Cardiac fibroblast (primary cell): Measurements from ENCODE around the gene MYBPH.

Source experiments
- DNase-seq, 2 donors: peaks; one replicate each; pipeline versions ENCODE4 v3.0.0 to v3.0.0-alpha.2; 2010; ENCODE audit warnings: low read depth in 2 of 2
- H3K4me3 ChIP-seq, 2 donors: replicated peaks in 1 of 2; 1 replicate in 1 of 2; 2 replicates in 1 of 2; pipeline ENCODE4 v1.5.1; 2011; ENCODE audit warnings: low read depth in 2 of 2, low read length in 2 of 2, mild to moderate bottlenecking in 2 of 2, moderate library complexity in 1 of 2
- TF ChIP-seq, protein P1 (sequence below): IDR thresholded peaks from one replicate; pipeline ENCODE4 v1.5.1; 2011; ENCODE audit warnings: low read depth, mild to moderate bottlenecking, low read length, inconsistent platforms

The MYBPH gene

DNA sequence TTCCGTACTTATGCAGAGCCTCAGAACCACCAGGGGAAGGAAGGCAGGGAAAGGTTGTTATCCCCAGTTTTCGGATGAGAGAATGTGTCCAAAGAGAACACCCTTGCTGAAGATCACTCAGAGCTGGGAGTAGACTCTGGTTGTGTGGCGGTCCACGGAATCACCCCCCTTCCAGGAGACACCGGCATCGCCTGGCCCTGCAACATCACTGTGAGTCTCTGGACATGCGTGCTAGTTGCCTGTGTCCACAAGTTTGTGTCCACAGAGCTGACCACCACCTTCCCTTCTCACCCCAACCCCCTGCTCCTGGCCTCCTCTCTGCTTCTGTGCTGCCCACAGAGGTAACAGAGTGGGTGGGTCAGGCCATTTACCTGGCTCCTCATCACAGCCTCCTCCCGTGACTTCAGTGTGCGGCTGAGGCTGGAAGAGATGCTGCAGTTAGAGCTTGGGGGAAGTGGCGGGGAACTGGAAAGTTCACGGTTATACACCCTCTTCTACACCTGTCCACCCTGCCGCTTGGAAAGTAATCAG, 7.3 kb downstream of the MYBPH start:
- DNase-seq: no peak
- no peak overlapping the region for H3K4me3 ChIP-seq
- TF ChIP-seq, protein P1, sequence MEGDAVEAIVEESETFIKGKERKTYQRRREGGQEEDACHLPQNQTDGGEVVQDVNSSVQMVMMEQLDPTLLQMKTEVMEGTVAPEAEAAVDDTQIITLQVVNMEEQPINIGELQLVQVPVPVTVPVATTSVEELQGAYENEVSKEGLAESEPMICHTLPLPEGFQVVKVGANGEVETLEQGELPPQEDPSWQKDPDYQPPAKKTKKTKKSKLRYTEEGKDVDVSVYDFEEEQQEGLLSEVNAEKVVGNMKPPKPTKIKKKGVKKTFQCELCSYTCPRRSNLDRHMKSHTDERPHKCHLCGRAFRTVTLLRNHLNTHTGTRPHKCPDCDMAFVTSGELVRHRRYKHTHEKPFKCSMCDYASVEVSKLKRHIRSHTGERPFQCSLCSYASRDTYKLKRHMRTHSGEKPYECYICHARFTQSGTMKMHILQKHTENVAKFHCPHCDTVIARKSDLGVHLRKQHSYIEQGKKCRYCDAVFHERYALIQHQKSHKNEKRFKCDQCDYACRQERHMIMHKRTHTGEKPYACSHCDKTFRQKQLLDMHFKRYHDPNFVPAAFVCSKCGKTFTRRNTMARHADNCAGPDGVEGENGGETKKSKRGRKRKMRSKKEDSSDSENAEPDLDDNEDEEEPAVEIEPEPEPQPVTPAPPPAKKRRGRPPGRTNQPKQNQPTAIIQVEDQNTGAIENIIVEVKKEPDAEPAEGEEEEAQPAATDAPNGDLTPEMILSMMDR: no peak

DNA sequence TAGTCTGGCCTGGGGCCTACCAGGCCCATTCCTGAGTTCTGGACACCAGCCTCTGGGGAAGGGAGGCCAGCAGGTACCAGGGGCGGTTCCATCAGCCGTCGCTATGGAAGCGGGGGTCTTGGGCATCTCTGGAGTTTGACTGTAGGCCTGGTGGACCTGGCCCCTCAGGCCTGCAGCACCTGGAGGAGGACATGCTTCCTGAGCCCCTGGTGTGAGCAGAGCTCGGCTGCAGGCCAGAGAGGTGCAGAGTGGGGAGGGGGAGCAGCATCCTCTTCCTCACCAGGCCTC, 7.8 kb downstream of the MYBPH start:
- DNase-seq: no peak
- TF ChIP-seq, protein P1: no peak
- H3K4me3 ChIP-seq: no peak overlapping the region

- peak in 1 of 2 donors; percentile 28 for DNase-seq
- H3K4me3 ChIP-seq: no peak overlapping the region
- TF ChIP-seq, protein P1: no peak
Observed at GRCh38 chr1:203167026-203167912, 8.4 kb downstream of the MYBPH start.

- no peak overlapping the region for H3K4me3 ChIP-seq
- no peak for DNase-seq
- TF ChIP-seq, protein P1: peak; percentile 5
Observed at GRCh38 chr1:203166192-203166940, 9.3 kb downstream of the MYBPH start.

DNA sequence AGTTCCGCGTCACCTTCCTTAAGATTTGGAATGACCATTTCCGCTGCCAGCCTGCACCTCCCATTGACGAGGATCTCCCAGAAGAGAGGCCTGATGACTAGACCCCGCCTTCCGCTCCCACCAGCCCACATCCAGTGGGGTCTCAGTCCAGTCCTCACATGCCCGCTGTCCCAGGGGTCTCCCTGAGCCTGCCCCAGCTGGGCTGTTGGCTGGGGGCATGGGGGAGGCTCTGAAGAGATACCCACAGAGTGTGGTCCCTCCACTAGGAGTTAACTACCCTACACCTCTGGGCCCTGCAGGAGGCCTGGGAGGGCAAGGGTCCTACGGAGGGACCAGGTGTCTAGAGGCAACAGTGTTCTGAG, 9.8 kb downstream of the MYBPH start:
- TF ChIP-seq, protein P1: no peak
- no peak for DNase-seq
- no peak overlapping the region for H3K4me3 ChIP-seq

DNA sequence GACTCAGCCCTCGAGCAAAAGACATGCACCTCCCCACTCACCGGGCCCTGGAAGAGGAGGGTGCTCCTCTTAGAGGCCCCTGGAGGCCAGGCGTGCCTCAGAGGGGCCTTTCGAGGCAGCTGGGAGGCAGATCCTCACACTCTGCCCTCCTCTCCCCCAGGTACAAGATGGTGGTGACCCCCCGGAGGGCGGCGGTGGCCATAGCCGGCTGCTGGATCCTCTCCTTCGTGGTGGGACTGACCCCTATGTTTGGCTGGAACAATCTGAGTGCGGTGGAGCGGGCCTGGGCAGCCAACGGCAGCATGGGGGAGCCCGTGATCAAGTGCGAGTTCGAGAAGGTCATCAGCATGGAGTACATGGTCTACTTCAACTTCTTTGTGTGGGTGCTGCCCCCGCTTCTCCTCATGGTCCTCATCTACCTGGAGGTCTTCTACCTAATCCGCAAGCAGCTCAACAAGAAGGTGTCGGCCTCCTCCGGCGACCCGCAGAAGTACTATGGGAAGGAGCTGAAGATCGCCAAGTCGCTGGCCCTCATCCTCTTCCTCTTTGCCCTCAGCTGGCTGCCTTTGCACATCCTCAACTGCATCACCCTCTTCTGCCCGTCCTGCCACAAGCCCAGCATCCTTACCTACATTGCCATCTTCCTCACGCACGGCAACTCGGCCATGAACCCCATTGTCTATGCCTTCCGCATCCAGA, 10.4 kb downstream of the MYBPH start:
- no peak for DNase-seq
- no peak overlapping the region for H3K4me3 ChIP-seq
- TF ChIP-seq, protein P1: no peak
